HEK293 (cell line): ENCODE data around the gene PSME1.

Experiments
- CTCF ChIP-seq: fragments of 450-650 bp; formaldehyde crosslinking; IDR thresholded peaks from 2 replicates; pipeline ENCODE4 v1.5.1; 2016; ENCODE audit warnings: missing biosample characterization, missing genetic modification characterization
- ELK4 ChIP-seq: IDR thresholded peaks from 2 replicates; pipeline ENCODE4 v1.6.1; 2011; ENCODE audit warnings: mild to moderate bottlenecking, low read depth, low read length, borderline replicate concordance
- REST ChIP-seq: fragments of 450-650 bp; formaldehyde crosslinking; IDR thresholded peaks from 2 replicates; pipeline ENCODE4 v1.5.1; 2016; ENCODE audit warnings: missing biosample characterization, missing genetic modification characterization
- ZNF121 ChIP-seq: fragments of 450-650 bp; formaldehyde crosslinking; IDR thresholded peaks from 2 replicates; pipeline ENCODE4 v1.5.1; 2016; ENCODE audit warnings: missing biosample characterization, missing genetic modification characterization
- ZNF138 ChIP-seq: fragments of 450-650 bp; formaldehyde crosslinking; IDR thresholded peaks from 2 replicates; pipeline ENCODE4 v1.5.1; 2016; ENCODE audit warnings: missing biosample characterization, missing genetic modification characterization, borderline replicate concordance
- ZNF311 ChIP-seq: fragments of 450-650 bp; formaldehyde crosslinking; IDR thresholded peaks from 2 replicates; pipeline ENCODE4 v1.5.1; 2017; ENCODE audit warnings: missing biosample characterization, missing genetic modification characterization, borderline replicate concordance
- ZNF426 ChIP-seq: fragments of 450-650 bp; formaldehyde crosslinking; IDR thresholded peaks from 2 replicates; pipeline ENCODE4 v1.5.1; 2017; ENCODE audit warnings: missing biosample characterization, missing genetic modification characterization, mild to moderate bottlenecking, inconsistent platforms, moderate library complexity
- ZNF513 ChIP-seq: fragments of 450-650 bp; IDR thresholded peaks from 2 replicates; pipeline ENCODE4 v1.5.1; 2018; ENCODE audit warnings: missing biosample characterization, missing genetic modification characterization
- ZNF639 ChIP-seq: fragments of 450-650 bp; formaldehyde crosslinking; IDR thresholded peaks from 2 replicates; pipeline ENCODE4 v1.5.1; 2016; ENCODE audit warnings: missing biosample characterization, missing genetic modification characterization

GRCh38 chr14:24179294-24179960 lies 43.4 kb downstream of the PSME1 start:
- TF ChIP-seq ZNF138 (tag by site-specific recombination) (no peak), CTCF (tag by site-specific recombination) (no peak), ZNF121 (tag by site-specific recombination) (no peak), ZNF311 (tag by site-specific recombination) (no peak), ZNF639 (tag by site-specific recombination) (no peak), ZNF513 (tag by site-specific recombination) (no peak), ELK4 (no peak), REST (no peak), ZNF426 (tag by site-specific recombination) (no peak)
